IPS-20b (cell line): ENCODE measurements around the gene NEK2.
"Not testable (repeated sequence)": the region's sequence is repeated elsewhere in the genome, so short reads cannot be mapped to it uniquely, and the experiment has no call there.

Source experiments
- H3K27ac ChIP-seq: one replicate; pipeline ENCODE4 v1.5.1; 2013; ENCODE audit warnings: low read length
- H3K27me3 ChIP-seq: 2 replicates; pipeline ENCODE4 v1.6.1; 2013; ENCODE audit warnings: mild to moderate bottlenecking, low read length, inconsistent platforms; ENCODE audit not compliant: insufficient read depth
- H3K36me3 ChIP-seq: 2 replicates; pipeline ENCODE4 v1.6.1; 2013; ENCODE audit warnings: low read depth, mild to moderate bottlenecking, inconsistent platforms, low read length, moderate library complexity; ENCODE audit not compliant: insufficient read depth
- H3K4me1 ChIP-seq: 2 replicates; pipeline ENCODE4 v1.6.1; 2013; ENCODE audit warnings: mild to moderate bottlenecking, control low read depth, inconsistent platforms, low read length, moderate library complexity; ENCODE audit not compliant: insufficient read depth
- H3K4me3 ChIP-seq: 2 replicates; pipeline ENCODE4 v1.5.1; 2013; ENCODE audit warnings: mild to moderate bottlenecking, low read length, inconsistent platforms
- H3K9ac ChIP-seq: 2 replicates; pipeline ENCODE4 v1.6.1; 2013; ENCODE audit warnings: low read depth, mild to moderate bottlenecking, inconsistent platforms, low read length, moderate library complexity
- H3K9me3 ChIP-seq: 2 replicates; pipeline ENCODE4 v1.6.1; 2013; ENCODE audit warnings: mild to moderate bottlenecking, low read depth, low read length, inconsistent platforms; ENCODE audit not compliant: insufficient read depth

The NEK2 gene

DNA sequence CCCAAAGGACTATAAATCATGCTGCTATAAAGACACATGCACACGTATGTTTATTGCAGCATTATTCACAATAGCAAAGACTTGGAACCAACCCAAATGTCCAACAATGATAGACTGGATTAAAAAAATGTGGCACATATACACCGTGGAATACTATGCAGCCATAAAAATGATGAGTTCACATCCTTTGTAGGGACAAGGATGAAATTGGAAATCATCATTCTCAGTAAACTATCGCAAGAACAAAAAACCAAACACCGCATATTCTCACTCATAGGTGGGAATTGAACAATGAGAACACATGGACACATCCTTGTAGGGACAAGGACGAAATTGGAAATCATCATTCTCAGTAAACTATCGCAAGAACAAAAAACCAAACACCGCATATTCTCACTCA, 49.6 kb downstream of the NEK2 start:
- not testable (repeated sequence) for H3K36me3 ChIP-seq, H3K9ac ChIP-seq, H3K27me3 ChIP-seq, H3K4me1 ChIP-seq, H3K27ac ChIP-seq, H3K4me3 ChIP-seq, H3K9me3 ChIP-seq

GRCh38 chr1:211625040-211625439, 50.4 kb downstream of the NEK2 start:
- Histone ChIP-seq H3K27ac (no peak overlapping the region), H3K9ac (no peak overlapping the region), H3K36me3 (no peaks in the 10 kb centered on the region), H3K4me3 (no peak overlapping the region), H3K9me3 (no peaks in the 10 kb centered on the region), H3K4me1 (no peaks in the 10 kb centered on the region), H3K27me3 (no peaks in the 10 kb centered on the region)

GRCh38 chr1:211623515-211623914, 51.9 kb downstream of the NEK2 start:
- Histone ChIP-seq H3K9me3 (no peaks in the 10 kb centered on the region), H3K9ac (no peak overlapping the region), H3K36me3 (no peaks in the 10 kb centered on the region), H3K4me3 (no peak overlapping the region), H3K4me1 (no peaks in the 10 kb centered on the region), H3K27me3 (no peaks in the 10 kb centered on the region), H3K27ac (no peak overlapping the region)

GRCh38 chr1:211621447-211622198, 53.8 kb downstream of the NEK2 start:
- no peaks in the 10 kb centered on the region for H3K27me3 ChIP-seq
- H3K36me3 ChIP-seq = no peaks in the 10 kb centered on the region
- H3K9me3 ChIP-seq = no peaks in the 10 kb centered on the region
- no peak overlapping the region for H3K4me3 ChIP-seq
- H3K4me1 ChIP-seq = no peaks in the 10 kb centered on the region
- H3K9ac ChIP-seq = no peak overlapping the region
- no peak overlapping the region for H3K27ac ChIP-seq

DNA sequence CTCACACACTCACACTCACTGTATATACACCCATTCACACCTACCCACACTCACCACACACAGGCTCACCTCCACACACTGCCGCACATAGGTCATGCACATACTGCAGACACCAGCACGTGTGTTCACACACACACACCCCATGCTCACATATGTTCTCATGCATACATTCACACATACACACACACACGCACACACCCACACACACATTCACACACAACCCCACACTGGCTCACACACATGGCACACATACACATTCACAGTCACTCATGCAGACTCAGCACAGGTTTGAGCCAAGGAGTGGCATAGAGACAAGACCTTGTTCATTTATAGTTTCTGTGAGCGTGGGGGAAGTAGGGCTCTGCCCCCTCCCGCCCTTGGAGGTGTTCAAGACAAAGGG, 55.3 kb downstream of the NEK2 start:
- no peaks in the 10 kb centered on the region for H3K4me1 ChIP-seq
- H3K4me3 ChIP-seq = no peak overlapping the region
- H3K9ac ChIP-seq = no peak overlapping the region
- no peak overlapping the region for H3K27ac ChIP-seq
- no peaks in the 10 kb centered on the region for H3K36me3 ChIP-seq
- no peaks in the 10 kb centered on the region for H3K9me3 ChIP-seq
- H3K27me3 ChIP-seq = no peaks in the 10 kb centered on the region

GRCh38 chr1:211619033-211619996, 56.1 kb downstream of the NEK2 start:
- Histone ChIP-seq H3K9me3 (no peaks in the 10 kb centered on the region), H3K4me1 (no peaks in the 10 kb centered on the region), H3K27ac (no peak overlapping the region), H3K27me3 (no peaks in the 10 kb centered on the region), H3K9ac (no peak overlapping the region), H3K36me3 (no peaks in the 10 kb centered on the region), H3K4me3 (no peak overlapping the region)

- no peaks in the 10 kb centered on the region for H3K4me1 ChIP-seq
- no peak overlapping the region for H3K4me3 ChIP-seq
- no peak overlapping the region for H3K27ac ChIP-seq
- no peak overlapping the region for H3K9ac ChIP-seq
- no peaks in the 10 kb centered on the region for H3K9me3 ChIP-seq
- no peaks in the 10 kb centered on the region for H3K36me3 ChIP-seq
- no peaks in the 10 kb centered on the region for H3K27me3 ChIP-seq
These were observed 58.5 kb downstream of the NEK2 start for GRCh38 chr1:211616965-211617297.

- Histone ChIP-seq H3K4me3 (no peak overlapping the region), H3K4me1 (no peaks in the 10 kb centered on the region), H3K36me3 (no peaks in the 10 kb centered on the region), H3K27me3 (no peaks in the 10 kb centered on the region), H3K27ac (no peak overlapping the region), H3K9me3 (no peaks in the 10 kb centered on the region), H3K9ac (no peak overlapping the region)
These were observed 59.0 kb downstream of the NEK2 start for GRCh38 chr1:211616231-211616964.

DNA sequence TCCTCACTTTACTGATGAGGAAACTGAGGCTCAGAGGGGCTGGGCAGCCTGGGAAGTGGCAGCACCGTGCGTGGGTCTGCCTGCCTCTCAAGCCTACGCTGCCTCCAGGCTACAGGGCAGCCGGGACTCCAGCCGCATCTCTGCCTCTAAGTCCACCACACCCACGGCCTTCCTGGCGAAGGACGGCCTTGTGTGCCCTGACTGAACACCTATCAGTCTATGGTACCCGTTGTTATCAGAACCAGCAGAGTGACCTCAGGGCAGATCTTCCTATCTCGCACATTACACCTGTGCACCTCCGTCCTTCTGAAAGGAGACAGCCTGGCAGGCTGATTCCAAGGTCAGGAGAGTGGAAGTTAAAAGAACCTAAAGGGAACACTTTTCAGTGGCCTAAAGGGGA, 60.8 kb downstream of the NEK2 start:
- no peak overlapping the region for H3K9ac ChIP-seq

GRCh38 chr1:211613951-211614350, 61.5 kb downstream of the NEK2 start:
- no peak overlapping the region for H3K27ac ChIP-seq
- no peaks in the 10 kb centered on the region for H3K4me1 ChIP-seq
- no peaks in the 10 kb centered on the region for H3K27me3 ChIP-seq
- H3K9me3 ChIP-seq = no peaks in the 10 kb centered on the region
- H3K9ac ChIP-seq = no peak overlapping the region
- H3K4me3 ChIP-seq = no peak overlapping the region
- no peaks in the 10 kb centered on the region for H3K36me3 ChIP-seq

More for the DNA sequence above, 60.8 kb downstream of the NEK2 start:
- no peaks in the 10 kb centered on the region for H3K4me1 ChIP-seq
- no peak overlapping the region for H3K27ac ChIP-seq
- H3K9me3 ChIP-seq = no peaks in the 10 kb centered on the region
- H3K27me3 ChIP-seq = no peaks in the 10 kb centered on the region
- H3K36me3 ChIP-seq = no peaks in the 10 kb centered on the region
- H3K4me3 ChIP-seq = no peak overlapping the region

- H3K9ac ChIP-seq = no peak overlapping the region
- H3K4me1 ChIP-seq = no peaks in the 10 kb centered on the region
- H3K27ac ChIP-seq = no peak overlapping the region
- H3K27me3 ChIP-seq = no peaks in the 10 kb centered on the region
- H3K9me3 ChIP-seq = no peaks in the 10 kb centered on the region
- H3K4me3 ChIP-seq = no peak overlapping the region
- no peaks in the 10 kb centered on the region for H3K36me3 ChIP-seq
These were observed 62.1 kb downstream of the NEK2 start for GRCh38 chr1:211613108-211613947.
